HepG2 (cell line): Measurements from ENCODE around the gene OR10AD1. TPM values are rescaled to one million over a fixed set of nuclear protein-coding genes. Genes with fewer than 3 reads are reported as not detected.

Source experiments
- ATAC-seq: fragments of 200-7000 bp; cut with Tn5 transposase; 3 replicates; pipeline ENCODE4 v1.9.1; 2020; ENCODE audit warnings: mild to moderate bottlenecking, moderate library complexity
- BruUV-seq: library from RNA; stranded (reverse); fragments of 400-500 nt; replicated peaks from 2 replicates; lab custom pipeline; 2021; lab: Mats Ljungman, UMichigan
- CTCF ChIA-PET: fragments of 300-600 bp; formaldehyde crosslinking; extraction: SDS; loops from one replicate; lab custom pipeline; 2021; ENCODE audit warnings: low total read pairs, inconsistent platforms, low intra/inter-chr PET ratio; lab: Yijun Ruan, JAX
- POLR2A ChIA-PET: fragments of 350-600 bp; sonication (Branson Sonifier 250); formaldehyde crosslinking; loops from one replicate; lab custom pipeline; 2020; ENCODE audit warnings: antibody characterized with exemption, inconsistent platforms; lab: Yijun Ruan, JAX
- DNase-seq: peaks from one replicate; pipeline ENCODE4 v3.0.0-alpha.2; 2015; ENCODE audit warnings: low spot score
- FAIRE-seq: peaks from 3 replicates; lab custom pipeline; 2011; peaks lifted over from hg19 to GRCh38; lab: Jason Lieb, UNC
- H2AFZ ChIP-seq: one replicate; pipeline ENCODE4 v1.6.1; 2011; ENCODE audit warnings: low read length, inconsistent platforms
- H3K27ac ChIP-seq: fragments of 300-600 bp; 3 replicates; pipeline ENCODE4 v1.8.0; 2011; ENCODE audit warnings: mixed run types, mild to moderate bottlenecking, mixed read lengths, low read length, inconsistent platforms; ENCODE audit not compliant: insufficient read depth; ENCODE audit errors: extremely low read length
- H3K27me3 ChIP-seq, 2 experiments: fragments of 200-600 bp in 1 of 2; 2 replicates in 1 of 2; 3 replicates in 1 of 2; pipeline versions ENCODE4 v1.6.0 to v1.8.0; 2011; ENCODE audit warnings: low read length in 2 of 2, mild to moderate bottlenecking in 2 of 2, moderate library complexity in 2 of 2, inconsistent platforms in 1 of 2; ENCODE audit not compliant: insufficient read depth in 2 of 2, control insufficient read depth in 1 of 2
- H3K36me3 ChIP-seq, 2 experiments: fragments of 200-600 bp in 1 of 2; replicated peaks in 1 of 2; 2 replicates in 1 of 2; 3 replicates in 1 of 2; pipeline versions ENCODE4 v1.5.1 to v1.8.0; 2011; ENCODE audit warnings: low read length in 2 of 2, inconsistent platforms in 1 of 2; ENCODE audit not compliant: insufficient read depth in 2 of 2, control insufficient read depth in 1 of 2
- H3K4me1 ChIP-seq: 2 replicates; pipeline ENCODE4 v1.5.1; 2012; ENCODE audit warnings: low read length, inconsistent platforms; ENCODE audit not compliant: insufficient read depth
- H3K4me2 ChIP-seq: 2 replicates; pipeline ENCODE4 v1.6.0; 2011; ENCODE audit warnings: low read depth, low read length, inconsistent platforms
- H3K4me3 ChIP-seq, 3 experiments: fragments of 200-600 bp in 1 of 3; sonication (generic), shearing (Covaris generic) in 1 of 3; replicated peaks in 1 of 3; 2 replicates each; pipeline ENCODE4 v1.5.1; 2011 to 2016; ENCODE audit warnings: low read length in 3 of 3, inconsistent platforms in 2 of 3, low read depth in 2 of 3, mild to moderate bottlenecking in 2 of 3, control low read depth in 1 of 3, mixed read lengths in 1 of 3; ENCODE audit not compliant: insufficient read depth in 1 of 3
- H3K79me2 ChIP-seq: one replicate; pipeline ENCODE4 v1.6.1; 2011; ENCODE audit warnings: low read length, inconsistent platforms; ENCODE audit not compliant: insufficient read depth
- H3K9ac ChIP-seq: 2 replicates; pipeline ENCODE4 v1.6.0; 2011; ENCODE audit warnings: mild to moderate bottlenecking, low read depth, low read length, inconsistent platforms; ENCODE audit not compliant: insufficient read depth
- H3K9me3 ChIP-seq: 2 replicates; pipeline ENCODE4 v1.5.1; 2012; ENCODE audit warnings: mild to moderate bottlenecking, low read length
- H4K20me1 ChIP-seq: 2 replicates; pipeline ENCODE4 v1.6.0; 2011; ENCODE audit warnings: inconsistent platforms, mild to moderate bottlenecking, low read length, moderate library complexity; ENCODE audit not compliant: insufficient read depth
- AHR ChIP-seq: IDR thresholded peaks from 2 replicates; pipeline ENCODE4 v1.6.1; 2018; ENCODE audit warnings: missing genetic modification reagents, missing compliant biosample characterization
- ARNT ChIP-seq: fragments of 450-650 bp; IDR thresholded peaks from 2 replicates; pipeline ENCODE4 v1.6.1; 2017
- FOXJ3 ChIP-seq: sonication (generic); formaldehyde crosslinking; IDR thresholded peaks from 2 replicates; pipeline ENCODE4 v1.4.0; 2020; ENCODE audit warnings: missing genetic modification reagents, mild to moderate bottlenecking, borderline replicate concordance
- FOXK1 ChIP-seq: sonication (generic); formaldehyde crosslinking; IDR thresholded peaks from 2 replicates; pipeline ENCODE4 v1.4.0; 2020; ENCODE audit warnings: low read depth, missing genetic modification reagents, borderline replicate concordance
- IKZF1 ChIP-seq: fragments of 450-650 bp; IDR thresholded peaks from 2 replicates; pipeline ENCODE4 v1.7.1; 2016
- ISL2 ChIP-seq: sonication (generic); formaldehyde crosslinking; IDR thresholded peaks from 2 replicates; pipeline ENCODE4 v1.5.0; 2020; ENCODE audit warnings: missing genetic modification reagents
- NFE2L2 ChIP-seq: fragments of 150-350 bp; IDR thresholded peaks from 2 replicates; pipeline ENCODE4 v1.6.1; 2014; ENCODE audit warnings: low read length
- PAXIP1 ChIP-seq: sonication (generic); formaldehyde crosslinking; conservative IDR thresholded peaks from 2 replicates; pipeline ENCODE4 v1.4.0; 2020; ENCODE audit warnings: mild to moderate bottlenecking, missing genetic modification reagents, moderate library complexity
- PLSCR1 ChIP-seq: sonication (generic); formaldehyde crosslinking; IDR thresholded peaks from 2 replicates; pipeline ENCODE4 v1.5.0; 2020; ENCODE audit warnings: missing genetic modification reagents, mild to moderate bottlenecking, borderline replicate concordance
- ZBTB39 ChIP-seq: sonication (generic); formaldehyde crosslinking; IDR thresholded peaks from 2 replicates; pipeline ENCODE4 v1.5.0; 2020; ENCODE audit warnings: missing genetic modification reagents
- ZC3H13 ChIP-seq: sonication (generic); formaldehyde crosslinking; IDR thresholded peaks from 2 replicates; pipeline ENCODE4 v1.8.1; 2023; ENCODE audit warnings: mild to moderate bottlenecking, missing genetic modification reagents, moderate library complexity
- ZGPAT ChIP-seq: IDR thresholded peaks from 2 replicates; pipeline ENCODE4 v1.6.1; 2016; ENCODE audit warnings: mild to moderate bottlenecking
- ZNF251 ChIP-seq: sonication (generic); formaldehyde crosslinking; IDR thresholded peaks from 2 replicates; pipeline ENCODE4 v1.9.0; 2021; ENCODE audit warnings: mild to moderate bottlenecking, missing genetic modification reagents
- ZNF280B ChIP-seq: sonication (generic); formaldehyde crosslinking; IDR thresholded peaks from 2 replicates; pipeline ENCODE4 v1.5.0; 2020; ENCODE audit warnings: missing genetic modification reagents, mild to moderate bottlenecking, borderline replicate concordance
- ZSCAN30 ChIP-seq: sonication (generic); formaldehyde crosslinking; IDR thresholded peaks from 2 replicates; pipeline ENCODE4 v1.5.0; 2020; ENCODE audit warnings: mild to moderate bottlenecking, missing genetic modification reagents
- WGBS: methylation state at CpG from one replicate; pipeline ENCODE4 v1.1.6; 2017; ENCODE audit warnings: low lambda C conversion rate; 5-methylcytosine and 5-hydroxymethylcytosine counted together
- in situ Hi-C: cut with HindIII; loops from 2 replicates; pipeline ENCODE4 v1.10.0; 2017; ENCODE audit warnings: low pct_unique_long_range_greater_than_20kb; ENCODE audit not compliant: extremely low pct_ligation_motif_present
- intact Hi-C: fragments of 100-400 bp; cut with micrococcal nuclease; formaldehyde crosslinking; loops from one replicate; pipeline ENCODE4 v1.10.0; 2022; ENCODE audit not compliant: unreplicated experiment
- polyA plus RNA-seq, 8 experiments: library from polyadenylated mRNA; depleted of rRNA in 3 of 8; stranded (reverse) in 7 of 8; unstranded in 1 of 8; fragments of >200 nt; fragmentation: Illumina TruSeq in 4 of 8; extraction: Trizol in 4 of 8; gene quantifications; 2 replicates each; pipeline versions ENCODE4 v1.2.1 to v1.2.3, GENCODE V29; 2011 to 2016; ENCODE audit warnings: low read depth in 4 of 8, missing spikeins in 1 of 8, mixed read lengths in 1 of 8; ENCODE audit not compliant: insufficient read depth in 1 of 8
- total RNA-seq, 5 experiments: library from RNA; depleted of rRNA; stranded (reverse); fragments of >200 nt; fragmentation: Illumina TruSeq; extraction: Trizol; gene quantifications; 2 replicates each; pipeline ENCODE4 v1.2.3, GENCODE V29; 2016; ENCODE audit warnings: low read depth in 1 of 5

The OR10AD1 gene
- total and polyA plus RNA-seq, 2 of the 13 experiments (the other 11 are each of a cell fraction or from before 2014, with no cell fraction given) = not detected

- in situ Hi-C loops (no loop called here), intact Hi-C loops (no loop called here)
- Histone ChIP-seq H3K79me2 (no peaks in the 10 kb centered on the region), H3K36me3 (no peaks in the 10 kb centered on the region), H3K27me3 (no peaks in the 10 kb centered on the region; a peak in 1 of 5 replicates), H3K4me2 (no peak overlapping the region), H4K20me1 (no peaks in the 10 kb centered on the region), H3K9me3 (no peaks in the 10 kb centered on the region), H2AFZ (no peak overlapping the region), H3K4me3 (no peak overlapping the region), H3K4me1 (no peaks in the 10 kb centered on the region), H3K27ac (no peak overlapping the region), H3K9ac (no peak overlapping the region)
- no peak for FAIRE-seq
- ChIA-PET CTCF (no interaction called here), POLR2A (no interaction called here)
- WGBS = 0% methylated on average over 2 of the region's 2 CpGs
- no TSS peak for BruUV-seq
- ATAC-seq = no peak
- no peak for DNase-seq
- TF ChIP-seq FOXK1 (CRISPR knock-in tag) = no peak
- no peak for TF ChIP-seq ZGPAT (CRISPR knock-in tag)
- TF ChIP-seq ARNT = no peak
- TF ChIP-seq ZSCAN30 (CRISPR knock-in tag) = no peak
- TF ChIP-seq ZBTB39 (CRISPR knock-in tag) = no peak
- TF ChIP-seq ZC3H13 = no peak
- TF ChIP-seq IKZF1 = no peak
- no peak for TF ChIP-seq ZNF280B (CRISPR knock-in tag)
- TF ChIP-seq AHR (CRISPR knock-in tag) = no peak
- no peak for TF ChIP-seq FOXJ3
- no peak for TF ChIP-seq NFE2L2
- TF ChIP-seq PAXIP1 (CRISPR knock-in tag) = no peak
- no peak for TF ChIP-seq ISL2 (CRISPR knock-in tag)
- TF ChIP-seq PLSCR1 = no peak
- no peak for TF ChIP-seq ZNF251 (CRISPR knock-in tag)
Measured at GRCh38 chr12:48193623-48194022, 9.5 kb downstream of the OR10AD1 start.
